Measurements from ENCODE around the gene CALR3. TPM values are rescaled to one million over a fixed set of nuclear protein-coding genes. Genes with fewer than 3 reads are reported as not detected.

Gene CALR3
- total and polyA plus RNA-seq, 2 of the 8 experiments (the other 6 are each of a cell fraction or from before 2014, with no cell fraction given), result 0.11 to 0.32 TPM

DNA sequence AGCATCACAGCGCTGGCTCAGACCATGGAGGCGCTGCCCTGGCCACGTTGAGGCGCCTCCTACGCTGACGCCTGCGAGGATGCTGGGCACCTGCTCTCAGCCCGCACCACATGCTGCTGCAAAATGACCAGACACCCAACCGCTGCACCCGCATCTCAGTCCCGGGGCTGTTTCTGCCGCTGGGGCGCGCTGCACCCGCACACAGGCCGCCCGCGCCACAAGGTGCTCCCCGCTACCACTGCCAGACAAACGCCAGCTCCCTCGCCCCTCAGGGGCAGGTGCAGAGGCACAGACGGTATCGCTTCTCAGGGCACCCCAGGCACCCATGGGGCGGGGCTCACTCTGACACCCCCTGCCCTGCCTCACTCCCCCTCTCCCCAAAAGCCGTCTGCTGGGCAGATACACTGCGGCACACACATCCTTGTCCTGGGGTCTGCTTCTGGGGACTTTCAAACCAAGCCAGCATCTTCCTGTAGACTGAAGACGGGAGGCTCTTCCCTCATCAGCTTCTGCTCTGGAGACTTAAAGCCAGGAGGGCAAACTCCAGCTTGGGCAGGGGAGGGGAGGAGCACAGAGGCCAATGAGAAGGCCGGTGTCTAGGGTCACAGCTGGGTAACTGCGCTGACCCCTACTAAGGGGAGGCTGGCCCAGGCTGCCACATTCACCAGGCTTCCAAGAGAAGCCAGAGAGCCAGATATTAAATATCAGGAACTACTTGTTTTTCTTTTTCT is 29.9 kb upstream of the CALR3 start:
- H3K9ac ChIP-seq (replicated peaks in 1 of 4; ENCODE audit: extremely low read depth in 1 of 4, low read depth in 3 of 4, low read length in 3 of 4), result no peak overlapping the region
- no peaks in the 10 kb centered on the region for H3K79me2 ChIP-seq (ENCODE audit: control insufficient read depth in 1 of 2, insufficient read depth in 2 of 2, low read length in 2 of 2)
- H2BK15ac ChIP-seq (ENCODE audit: low read length), result no peak overlapping the region
- no peak overlapping the region for H2AFZ ChIP-seq (ENCODE audit: low read length)
- no peak overlapping the region for H4K91ac ChIP-seq (replicated peaks; ENCODE audit: insufficient read length, low read length)
- peaks cover 36 to 88% (median 75%) of the 10 kb centered on the region in 4 experiments for H3K36me3 ChIP-seq (ENCODE audit: control insufficient read depth in 2 of 4, insufficient read depth in 4 of 4, low read length in 3 of 4)
- H3K4me3 ChIP-seq (ENCODE audit: extremely low read depth in 1 of 4, insufficient read depth in 2 of 4, low read depth in 3 of 4, low read length in 4 of 4), result no peak overlapping the region
- no peak overlapping the region; the same call in 1 of the 2 replicates for H2BK5ac ChIP-seq (ENCODE audit: low read depth, low read length)
- no peak overlapping the region for H3K23ac ChIP-seq (ENCODE audit: insufficient read length)
- H3K4me1 ChIP-seq (replicated peaks in 1 of 4; ENCODE audit: control insufficient read depth in 3 of 4, insufficient read depth in 4 of 4, low read length in 3 of 4), result no peaks in the 10 kb centered on the region
- H4K8ac ChIP-seq (ENCODE audit: extremely low read depth, insufficient read depth, low read length), result peak overlapping the region; percentile 79; the same call in 1 of the 2 replicates
- no peak overlapping the region for H3K27ac ChIP-seq (ENCODE audit: low read depth, low read length)
- H2BK120ac ChIP-seq (replicated peaks; ENCODE audit: low read depth, low read length), result no peak overlapping the region
- TF ChIP-seq NRF1 (IDR thresholded peaks at IDR 0.05; ENCODE audit: low read depth, low read length) (no peak), POLR2AphosphoS5 (IDR thresholded peaks at IDR 0.05; ENCODE audit: low read depth, low read length) (no peak), CEBPB (IDR thresholded peaks at IDR 0.05; ENCODE audit: low read depth, low read length) (no peak), KDM4A (IDR thresholded peaks at IDR 0.05; ENCODE audit: low read depth, low read length, severe bottlenecking) (no peak), FOSL1 (IDR thresholded peaks at IDR 0.05; ENCODE audit: insufficient read depth, low read depth, low read length) (no peak)
- H2AK5ac ChIP-seq (ENCODE audit: low read depth, low read length), result no peak overlapping the region
- no peaks in the 10 kb centered on the region for H3K27me3 ChIP-seq (replicated peaks in 1 of 4; ENCODE audit: control insufficient read depth in 3 of 4, extremely low read depth in 1 of 4, insufficient read depth in 3 of 4, low read length in 3 of 4)
- no peak overlapping the region for H2BK20ac ChIP-seq (ENCODE audit: low read length)
- no peak for FAIRE-seq
- H2BK12ac ChIP-seq (ENCODE audit: low read depth, low read length), result no peak overlapping the region
- H3K23me2 ChIP-seq (ENCODE audit: low read depth, low read length), result no peaks in the 10 kb centered on the region
- H3K18ac ChIP-seq (ENCODE audit: extremely low read depth, low read length), result no peak overlapping the region
- H3K4ac ChIP-seq (replicated peaks; ENCODE audit: insufficient read length, low read depth, low read length), result no peak overlapping the region
- H3K4me2 ChIP-seq (ENCODE audit: insufficient read depth in 1 of 2, low read depth in 2 of 2, low read length in 2 of 2), result no peak overlapping the region
- H3K56ac ChIP-seq (replicated peaks; ENCODE audit: insufficient read length, low read depth, low read length), result no peak overlapping the region
- H3K14ac ChIP-seq (ENCODE audit: insufficient read length), result no peak overlapping the region
- POLR2A ChIA-PET (ENCODE audit: partially characterized antibody), result interaction anchor here (0.6 to 2.3 kb wide), 4 partner anchors 9 to 28 kb away, joined by 4 to 9 read pairs (median 6); no protein-coding TSS in a partner anchor
- H4K5ac ChIP-seq (ENCODE audit: insufficient read length, low read depth, low read length), result no peak overlapping the region
- 94% methylated on average over 27 of the region's 29 CpGs; no CpG with 5 or more reads in 1 of the 2 experiments for WGBS, 2 experiments (ENCODE audit: extremely low coverage in 1 of 2, insufficient coverage in 1 of 2, insufficient read length in 1 of 2, insufficient replicate concordance in 2 of 2, low coverage in 1 of 2, low lambda C conversion rate in 2 of 2, missing lambda C conversion rate in 1 of 2)
- no peak for DNase-seq (ENCODE audit: low read depth in 1 of 2, low spot score in 2 of 2)
- H4K20me1 ChIP-seq (replicated peaks in 1 of 2; ENCODE audit: control insufficient read depth in 1 of 2, insufficient read depth in 2 of 2, low read length in 2 of 2), result peaks cover 2 to 30% of the 10 kb centered on the region in 2 experiments
- no peaks in the 10 kb centered on the region for H3K9me3 ChIP-seq (ENCODE audit: insufficient read depth in 2 of 2, low read depth in 1 of 2, low read length in 1 of 2)
- CTCF ChIA-PET (ENCODE audit: partially characterized antibody), result interaction anchor here (3.6 kb wide), 1 partner anchor 8 kb away, joined by 15 read pairs; no protein-coding TSS in a partner anchor
- H3K79me1 ChIP-seq (ENCODE audit: low read depth, low read length), result no peaks in the 10 kb centered on the region

Measured in H1 (cell line).